Activated CD8-positive, alpha-beta memory T cell treated with anti-CD3 and anti-CD28 coated beads, Interleukin-2, amount 50 U/mL, for 4 hours (primary cell): ENCODE data around the gene MACROH2A2.
"Not testable (repeated sequence)": the region's sequence is repeated elsewhere in the genome, so short reads cannot be mapped to it uniquely, and the experiment has no call there.

Experiments used
- DNase-seq: peaks from one replicate; pipeline ENCODE4 v3.0.0-alpha.2; 2020

MACROH2A2 gene

GRCh38 chr10:70068925-70069324, 16.3 kb downstream of the MACROH2A2 start:
- DNase-seq = no peak

- no peak for DNase-seq
These were observed 16.7 kb downstream of the MACROH2A2 start for GRCh38 chr10:70069346-70069745.

GRCh38 chr10:70070834-70071233, 18.2 kb downstream of the MACROH2A2 start:
- DNase-seq = no peak

DNA sequence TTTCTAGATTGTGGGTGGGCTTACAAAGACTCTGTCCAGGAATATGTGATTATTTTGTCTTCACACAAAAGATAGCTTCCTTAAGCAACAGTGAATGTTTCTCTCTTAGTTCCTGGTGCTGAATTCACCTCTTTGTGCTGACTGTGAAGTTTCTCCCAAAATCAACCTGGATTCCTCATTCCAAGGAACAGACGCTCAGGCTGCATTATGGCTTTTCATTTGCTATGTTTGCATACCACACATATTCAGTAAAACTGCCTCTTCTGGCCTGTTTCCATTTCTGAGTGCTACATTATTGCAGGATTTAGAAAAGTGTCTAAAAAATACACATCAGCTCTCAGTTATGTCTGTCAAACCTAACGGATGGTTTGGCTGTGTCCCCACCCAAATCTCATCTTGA, 21.5 kb downstream of the MACROH2A2 start:
- DNase-seq = no peak

GRCh38 chr10:70074971-70075370, 22.3 kb downstream of the MACROH2A2 start:
- DNase-seq = no peak

DNA sequence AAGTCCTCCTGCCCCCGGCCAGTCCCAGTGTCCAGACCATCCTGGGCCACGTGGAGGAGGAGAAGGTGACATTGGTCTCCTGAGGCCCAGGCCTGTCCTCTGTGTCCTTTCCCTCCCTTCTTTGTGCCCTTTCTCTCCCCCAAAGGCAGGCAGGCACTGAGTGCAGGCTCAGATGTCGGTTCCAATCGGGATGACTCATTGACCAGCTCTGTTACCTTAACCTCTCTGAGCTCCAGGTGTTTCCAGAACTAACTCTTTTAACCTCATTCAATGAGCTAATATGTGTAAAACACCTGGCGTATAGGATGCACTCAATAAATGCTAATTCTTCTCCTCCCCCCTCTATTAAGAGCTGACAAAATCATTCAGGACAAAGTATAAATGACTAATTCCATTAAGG, 25.7 kb downstream of the MACROH2A2 start:
- DNase-seq = no peak

DNA sequence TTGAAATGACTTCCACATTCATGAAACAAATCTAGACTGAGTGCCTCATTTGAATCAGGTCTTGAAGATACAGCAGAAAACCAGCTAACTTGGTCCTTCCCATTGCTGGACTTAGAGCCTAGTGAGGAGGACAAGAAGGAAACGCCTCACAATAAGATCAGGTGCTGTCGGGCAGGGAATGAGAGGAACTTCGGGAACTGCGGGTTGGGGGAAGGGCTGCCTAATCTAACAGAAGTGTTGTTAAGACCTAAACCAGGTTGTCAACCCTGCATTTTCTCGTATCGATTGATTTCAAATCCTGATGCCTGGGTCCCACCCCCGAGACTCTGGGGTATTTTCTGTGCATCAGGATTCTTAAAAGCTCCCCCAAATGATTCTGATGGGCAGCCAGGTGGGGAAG, 26.3 kb downstream of the MACROH2A2 start:
- DNase-seq = no peak

- not testable (repeated sequence) for DNase-seq
These were observed 28.1 kb downstream of the MACROH2A2 start for GRCh38 chr10:70080789-70081188.

GRCh38 chr10:70084189-70084588, 31.5 kb downstream of the MACROH2A2 start:
- DNase-seq = no peak

DNA sequence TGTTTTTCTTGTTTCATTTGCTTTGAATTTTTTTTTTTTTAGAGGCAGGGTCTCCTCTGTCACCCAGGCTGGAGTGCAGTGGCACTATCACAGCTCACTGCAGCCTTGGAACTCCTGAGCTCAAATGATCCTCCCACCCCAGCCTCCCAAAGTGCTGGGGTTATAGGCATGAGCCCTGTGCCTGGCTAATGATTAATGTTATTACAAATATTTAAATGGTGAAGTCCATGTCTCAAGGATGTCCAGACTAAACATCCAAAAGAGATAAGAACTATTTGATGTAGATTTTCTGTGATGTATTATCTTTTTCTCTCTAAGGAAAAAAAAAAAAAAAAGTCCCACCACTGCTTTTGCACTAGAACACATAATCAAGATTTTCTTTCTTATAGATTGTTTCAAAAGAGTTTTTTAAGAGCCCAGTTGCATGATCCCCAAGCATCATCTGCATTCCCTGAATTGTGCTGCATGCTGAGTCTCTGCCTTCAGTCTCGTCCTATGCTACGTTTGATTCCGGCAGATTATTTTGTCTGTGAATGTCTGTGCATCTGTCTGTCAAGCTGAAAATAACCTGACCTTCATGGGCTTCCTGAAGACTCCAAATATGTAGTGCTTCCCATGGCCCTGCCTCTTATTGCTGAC, 33.4 kb downstream of the MACROH2A2 start:
- no peak for DNase-seq

- DNase-seq = no peak
These were observed 35.1 kb downstream of the MACROH2A2 start for GRCh38 chr10:70087616-70088307.

DNA sequence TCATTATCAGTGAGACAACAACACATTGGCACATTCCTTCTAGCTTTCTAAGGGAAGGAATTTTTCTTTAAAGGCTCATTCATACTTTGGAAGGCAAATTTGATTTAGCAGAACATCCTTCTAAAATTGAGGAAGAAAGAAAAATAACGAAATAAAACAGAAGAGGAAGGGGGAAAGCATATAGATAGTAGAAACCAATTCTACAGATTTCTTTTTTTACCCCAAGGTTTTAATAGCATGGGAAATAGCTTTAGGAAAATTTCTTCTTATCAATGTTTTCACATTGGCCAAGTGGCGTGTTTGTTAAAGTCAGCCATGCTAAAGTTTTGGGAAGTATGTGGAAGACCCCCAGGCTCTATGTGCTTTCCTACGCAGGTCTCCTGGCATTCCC, 35.7 kb downstream of the MACROH2A2 start:
- DNase-seq = no peak

DNA sequence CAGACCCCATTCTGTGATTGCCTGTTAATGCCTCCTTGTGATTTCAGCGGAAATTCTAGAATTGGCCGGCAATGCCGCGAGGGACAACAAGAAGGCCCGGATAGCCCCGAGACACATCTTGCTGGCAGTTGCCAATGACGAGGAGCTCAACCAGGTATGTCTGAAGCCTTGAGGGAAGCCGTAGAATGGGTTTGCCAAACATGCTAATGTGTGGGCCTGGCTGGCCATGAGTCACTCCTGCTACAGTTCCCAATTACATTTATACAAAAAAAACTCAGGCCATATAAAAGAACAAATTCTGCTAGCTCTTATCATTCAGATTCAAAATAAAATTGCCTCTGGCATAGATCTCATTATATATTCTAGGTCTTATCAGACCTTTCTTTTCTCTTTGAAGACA, 37.4 kb downstream of the MACROH2A2 start:
- DNase-seq = no peak

- DNase-seq = no peak
These were observed 38.3 kb downstream of the MACROH2A2 start for GRCh38 chr10:70090951-70091350.

- no peak for DNase-seq
These were observed 39.7 kb downstream of the MACROH2A2 start for GRCh38 chr10:70092389-70092718.

DNA sequence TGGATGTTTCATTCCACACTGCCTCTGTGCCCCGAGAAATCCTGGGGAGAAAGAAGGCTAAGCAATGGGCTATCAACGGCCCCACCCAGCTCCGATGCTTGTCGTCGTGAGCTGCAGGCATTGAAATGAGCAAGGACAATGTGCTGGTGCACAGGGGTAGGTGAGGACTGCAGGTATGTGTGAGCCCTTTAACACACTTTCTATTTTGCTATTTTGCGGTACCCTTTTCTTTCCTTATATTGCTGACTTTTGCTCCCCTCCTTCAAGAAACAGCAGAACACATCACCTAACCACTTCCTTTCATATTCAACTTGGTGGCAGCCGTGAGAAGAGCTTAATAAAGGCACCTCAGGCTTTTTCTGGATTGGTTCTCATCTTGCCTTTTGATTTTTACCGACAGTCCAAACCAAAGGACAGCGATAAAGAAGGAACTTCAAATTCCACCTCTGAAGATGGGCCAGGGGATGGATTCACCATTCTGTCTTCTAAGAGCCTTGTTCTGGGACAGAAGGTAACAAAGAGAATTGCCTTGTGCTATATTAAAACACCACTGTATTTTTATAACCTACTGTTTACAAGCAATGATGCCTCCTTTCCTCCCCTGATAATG, 40.8 kb downstream of the MACROH2A2 start:
- no peak for DNase-seq

- DNase-seq = no peak
These were observed 41.6 kb downstream of the MACROH2A2 start for GRCh38 chr10:70094250-70094649.

DNA sequence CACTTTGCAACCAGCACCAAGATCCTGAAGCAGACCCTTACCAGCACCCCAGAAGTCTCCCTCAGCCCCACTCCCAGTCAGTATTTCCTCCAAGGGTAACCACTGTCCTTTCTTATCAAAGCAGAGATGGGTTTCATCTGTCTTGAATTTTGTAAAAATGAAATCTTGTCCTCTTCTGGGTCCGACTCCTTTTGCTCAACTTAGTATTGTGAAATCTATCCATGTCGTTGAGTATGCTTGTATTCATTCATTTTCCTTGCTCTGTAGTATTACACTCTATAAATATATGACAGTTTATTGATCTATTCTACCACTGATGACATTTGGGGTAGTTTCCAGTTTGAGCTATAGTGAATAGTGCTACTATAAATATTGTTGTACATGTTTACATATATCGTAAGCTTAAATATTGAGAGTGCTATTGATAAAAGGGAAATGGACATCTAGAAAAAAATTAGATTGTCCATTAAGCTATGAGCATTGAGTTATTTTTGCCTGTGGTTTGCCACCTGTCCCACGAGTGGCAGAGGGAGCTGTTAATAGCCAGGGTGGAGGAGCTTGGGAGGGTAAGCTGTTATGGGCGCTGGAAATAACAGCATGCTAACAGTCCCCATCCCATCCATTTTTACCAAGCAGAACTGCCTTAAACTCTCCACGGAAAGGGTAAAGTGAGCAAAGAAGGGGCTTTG, 43.5 kb downstream of the MACROH2A2 start:
- DNase-seq = no peak

GRCh38 chr10:70096705-70097420, 44.2 kb downstream of the MACROH2A2 start:
- DNase-seq = no peak

- DNase-seq = no peak
These were observed 44.8 kb downstream of the MACROH2A2 start for GRCh38 chr10:70097459-70097858.

DNA sequence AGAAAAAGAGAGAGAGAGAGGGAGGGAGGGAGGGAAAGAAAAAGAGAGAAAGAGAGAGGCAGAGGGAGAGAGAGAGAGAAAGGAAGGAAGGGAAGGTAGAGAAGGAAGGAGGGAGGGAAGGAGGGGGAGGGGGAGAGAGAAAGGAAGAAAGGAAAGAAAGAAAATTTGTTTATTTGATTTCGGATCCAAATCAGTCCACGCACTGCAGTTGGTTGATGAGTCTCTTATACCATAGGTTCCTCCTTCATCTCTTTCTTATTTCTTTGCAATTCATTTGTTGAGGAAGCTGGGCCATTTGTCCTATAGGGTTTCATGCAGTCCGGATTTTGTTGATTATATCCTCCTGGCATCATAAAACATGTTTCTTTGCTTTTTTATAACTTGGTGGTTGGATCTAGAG, 45.6 kb downstream of the MACROH2A2 start:
- no peak for DNase-seq

DNA sequence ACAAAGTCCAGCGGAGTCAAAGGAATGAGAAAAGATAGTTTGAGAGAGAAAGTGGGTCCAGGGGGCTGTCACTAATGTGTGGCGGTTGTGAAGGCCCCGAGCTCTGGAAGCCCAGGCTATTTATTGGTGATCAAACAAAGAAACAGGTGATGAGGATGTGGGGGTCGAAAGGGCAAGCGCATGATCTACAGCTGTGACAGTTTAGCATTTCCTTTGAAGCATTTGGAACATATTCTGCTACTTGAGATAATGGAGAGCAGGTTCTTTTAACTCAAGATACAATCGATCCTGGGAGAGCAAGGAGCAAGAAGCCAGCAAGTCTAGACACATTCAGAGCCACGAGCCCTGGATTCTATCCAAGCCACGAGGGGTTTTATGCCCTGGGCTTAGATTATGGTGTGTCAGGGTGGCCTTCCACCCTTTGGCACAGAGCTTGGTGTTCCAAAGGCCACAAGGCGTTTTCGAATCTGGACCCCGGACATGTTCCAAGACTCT, 48.5 kb downstream of the MACROH2A2 start:
- not testable (repeated sequence) for DNase-seq

GRCh38 chr10:70101668-70102067, 49.0 kb downstream of the MACROH2A2 start:
- no peak for DNase-seq
